ENCODE results near the gene RHOB. TPM values are rescaled to one million over a fixed set of nuclear protein-coding genes. Genes with fewer than 3 reads are reported as not detected.

Gene RHOB
- total and polyA plus RNA-seq, 2 experiments from 2014 or later, result 146 to 429 TPM

DNA sequence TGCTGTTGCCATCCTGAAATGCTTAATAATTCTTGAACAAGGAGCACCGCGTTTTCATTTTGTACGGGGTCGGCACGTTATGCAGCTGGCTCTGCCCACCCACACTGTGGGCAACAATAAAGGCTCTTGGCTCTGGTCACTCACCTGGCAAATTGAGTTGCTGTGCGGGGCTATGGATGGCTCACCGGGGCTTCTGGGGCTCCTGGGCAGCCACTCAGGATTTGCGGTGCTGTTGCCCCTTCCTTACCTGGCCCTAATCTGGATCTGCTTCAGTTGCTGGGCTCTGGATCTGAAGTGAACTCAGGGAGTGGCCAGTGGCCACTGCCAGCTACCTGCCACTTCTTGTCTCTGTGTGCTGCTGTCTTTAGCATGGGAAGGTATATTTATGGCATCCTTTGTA lies 22.7 kb downstream of the RHOB start:
- H3K79me2 ChIP-seq, result no peaks in the 10 kb centered on the region
- H3K9me3 ChIP-seq (ENCODE audit: low read depth), result no peaks in the 10 kb centered on the region
- no peaks in the 10 kb centered on the region for H3K36me3 ChIP-seq (replicated peaks; ENCODE audit: insufficient read depth, low read depth)
- H3K27ac ChIP-seq, result no peak overlapping the region
- no peak for DNase-seq (ENCODE audit: low spot score)
- H3K9me2 ChIP-seq (replicated peaks; ENCODE audit: insufficient read depth), result no peaks in the 10 kb centered on the region
- TF ChIP-seq, protein P1, sequence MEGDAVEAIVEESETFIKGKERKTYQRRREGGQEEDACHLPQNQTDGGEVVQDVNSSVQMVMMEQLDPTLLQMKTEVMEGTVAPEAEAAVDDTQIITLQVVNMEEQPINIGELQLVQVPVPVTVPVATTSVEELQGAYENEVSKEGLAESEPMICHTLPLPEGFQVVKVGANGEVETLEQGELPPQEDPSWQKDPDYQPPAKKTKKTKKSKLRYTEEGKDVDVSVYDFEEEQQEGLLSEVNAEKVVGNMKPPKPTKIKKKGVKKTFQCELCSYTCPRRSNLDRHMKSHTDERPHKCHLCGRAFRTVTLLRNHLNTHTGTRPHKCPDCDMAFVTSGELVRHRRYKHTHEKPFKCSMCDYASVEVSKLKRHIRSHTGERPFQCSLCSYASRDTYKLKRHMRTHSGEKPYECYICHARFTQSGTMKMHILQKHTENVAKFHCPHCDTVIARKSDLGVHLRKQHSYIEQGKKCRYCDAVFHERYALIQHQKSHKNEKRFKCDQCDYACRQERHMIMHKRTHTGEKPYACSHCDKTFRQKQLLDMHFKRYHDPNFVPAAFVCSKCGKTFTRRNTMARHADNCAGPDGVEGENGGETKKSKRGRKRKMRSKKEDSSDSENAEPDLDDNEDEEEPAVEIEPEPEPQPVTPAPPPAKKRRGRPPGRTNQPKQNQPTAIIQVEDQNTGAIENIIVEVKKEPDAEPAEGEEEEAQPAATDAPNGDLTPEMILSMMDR (IDR thresholded peaks at IDR 0.05; ENCODE audit: poor library complexity), result no peak
- no peak for TF ChIP-seq EZH2phosphoT487 (IDR thresholded peaks at IDR 0.05; ENCODE audit: low read depth, severe bottlenecking, unreplicated experiment)
- no peak for TF ChIP-seq EZH2 (IDR thresholded peaks at IDR 0.05; ENCODE audit: borderline replicate concordance)
- WGBS (ENCODE audit: low lambda C conversion rate, missing lambda C conversion rate), result 99% methylated on average over 8 of the region's 8 CpGs
- H3K4me3 ChIP-seq, result no peak overlapping the region
- H3K27me3 ChIP-seq, result no peaks in the 10 kb centered on the region
- no peak overlapping the region for H2AFZ ChIP-seq
- H4K20me1 ChIP-seq (ENCODE audit: insufficient read depth, poor library complexity, severe bottlenecking), result no peaks in the 10 kb centered on the region
- peaks cover 6% of the 10 kb centered on the region for H3K4me1 ChIP-seq (ENCODE audit: insufficient read depth)
- no peak overlapping the region for H3K4me2 ChIP-seq

DNA sequence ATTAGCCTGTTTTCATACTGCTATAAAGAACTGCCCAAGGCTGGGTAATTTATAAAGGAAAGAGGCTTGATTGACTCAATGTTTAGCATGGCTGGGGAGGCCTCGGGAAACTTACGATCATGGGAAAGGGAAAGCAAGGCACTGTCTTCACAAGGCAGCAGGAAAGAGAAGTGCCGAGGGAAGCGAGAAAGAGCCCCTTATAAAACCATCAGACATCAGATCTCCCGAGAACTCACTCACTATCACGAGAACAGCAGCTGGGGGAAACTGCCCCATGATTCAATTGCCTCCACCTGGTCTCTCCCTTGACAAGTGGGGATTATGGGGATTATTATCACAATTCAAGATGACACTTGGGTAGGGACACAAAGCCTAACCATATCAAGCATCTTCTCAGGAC lies 23.3 kb downstream of the RHOB start:
- no peak overlapping the region for H3K4me3 ChIP-seq
- H3K36me3 ChIP-seq (replicated peaks; ENCODE audit: insufficient read depth, low read depth), result no peaks in the 10 kb centered on the region
- no peak for TF ChIP-seq EZH2phosphoT487 (IDR thresholded peaks at IDR 0.05; ENCODE audit: low read depth, severe bottlenecking, unreplicated experiment)
- TF ChIP-seq EZH2 (IDR thresholded peaks at IDR 0.05; ENCODE audit: borderline replicate concordance), result no peak
- TF ChIP-seq, protein P1 (IDR thresholded peaks at IDR 0.05; ENCODE audit: poor library complexity), result no peak
- H3K79me2 ChIP-seq, result no peaks in the 10 kb centered on the region
- H3K9me2 ChIP-seq (replicated peaks; ENCODE audit: insufficient read depth), result no peaks in the 10 kb centered on the region
- no peaks in the 10 kb centered on the region for H4K20me1 ChIP-seq (ENCODE audit: insufficient read depth, poor library complexity, severe bottlenecking)
- H3K9me3 ChIP-seq (ENCODE audit: low read depth), result no peaks in the 10 kb centered on the region
- peaks cover 6% of the 10 kb centered on the region for H3K4me1 ChIP-seq (ENCODE audit: insufficient read depth)
- no peak for DNase-seq (ENCODE audit: low spot score)
- H2AFZ ChIP-seq, result no peak overlapping the region
- H3K27me3 ChIP-seq, result no peaks in the 10 kb centered on the region
- H3K27ac ChIP-seq, result no peak overlapping the region
- 90% methylated on average over 6 of the region's 6 CpGs for WGBS (ENCODE audit: low lambda C conversion rate, missing lambda C conversion rate)
- H3K4me2 ChIP-seq, result no peak overlapping the region

DNA sequence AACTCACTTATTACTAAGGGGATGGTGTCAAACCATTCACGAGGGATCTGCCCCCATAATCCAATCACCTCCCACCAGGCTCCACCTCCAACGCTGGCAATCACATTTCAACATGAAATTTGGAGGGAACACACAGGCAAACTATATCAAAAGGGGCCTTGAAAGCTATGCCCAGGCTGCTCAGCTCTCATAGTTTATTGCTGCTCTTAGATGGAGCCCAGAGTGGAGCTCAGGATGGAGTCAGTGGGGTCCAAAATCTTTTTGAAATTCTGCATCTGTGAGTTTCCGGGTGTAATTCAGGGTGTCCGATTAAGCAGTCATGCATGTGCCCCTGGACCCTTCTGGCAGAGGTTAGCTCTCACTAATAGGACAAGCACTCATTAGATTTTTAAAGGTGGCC lies 24.3 kb downstream of the RHOB start:
- H3K36me3 ChIP-seq (replicated peaks; ENCODE audit: insufficient read depth, low read depth), result no peaks in the 10 kb centered on the region
- H2AFZ ChIP-seq, result no peak overlapping the region
- H3K27ac ChIP-seq, result no peak overlapping the region
- H3K4me1 ChIP-seq (ENCODE audit: insufficient read depth), result peaks cover 6% of the 10 kb centered on the region
- no peak overlapping the region for H3K4me3 ChIP-seq
- no peaks in the 10 kb centered on the region for H4K20me1 ChIP-seq (ENCODE audit: insufficient read depth, poor library complexity, severe bottlenecking)
- no peaks in the 10 kb centered on the region for H3K27me3 ChIP-seq
- H3K9me2 ChIP-seq (replicated peaks; ENCODE audit: insufficient read depth), result no peaks in the 10 kb centered on the region
- H3K79me2 ChIP-seq, result no peaks in the 10 kb centered on the region
- no peak for TF ChIP-seq EZH2phosphoT487 (IDR thresholded peaks at IDR 0.05; ENCODE audit: low read depth, severe bottlenecking, unreplicated experiment)
- no peak for TF ChIP-seq EZH2 (IDR thresholded peaks at IDR 0.05; ENCODE audit: borderline replicate concordance)
- TF ChIP-seq, protein P1 (IDR thresholded peaks at IDR 0.05; ENCODE audit: poor library complexity), result no peak
- H3K9me3 ChIP-seq (ENCODE audit: low read depth), result no peaks in the 10 kb centered on the region
- no peak overlapping the region for H3K4me2 ChIP-seq
- DNase-seq (ENCODE audit: low spot score), result no peak
- 94% methylated on average over 4 of the region's 4 CpGs for WGBS (ENCODE audit: low lambda C conversion rate, missing lambda C conversion rate)

Data from hepatocyte (in vitro differentiated cells).